B cell (primary cell): Measurements from ENCODE around the gene NCOA5. TPM values are rescaled to one million over a fixed set of nuclear protein-coding genes. Genes with fewer than 3 reads are reported as not detected.

ENCODE experiments used
- ATAC-seq: fragments of 200-7000 bp; cut with Tn5 transposase; one replicate; pipeline ENCODE4 v1.10.0; 2021; ENCODE audit warnings: low read depth, mild to moderate bottlenecking, moderate number of reproducible peaks, moderate library complexity
- CTCF ChIA-PET: fragments of 350-600 bp; sonication (Branson Sonifier 250); formaldehyde crosslinking; loops from one replicate; lab custom pipeline; 2021; ENCODE audit warnings: antibody characterized with exemption, inconsistent platforms; lab: Charles Lee
- POLR2A ChIA-PET: fragments of 350-600 bp; sonication (Branson Sonifier 250); formaldehyde crosslinking; loops from one replicate; lab custom pipeline; 2021; ENCODE audit warnings: antibody characterized with exemption; lab: Charles Lee
- DNase-seq: peaks from one replicate; pipeline ENCODE4 v3.0.0; 2013
- H2AFZ ChIP-seq: 2 replicates; pipeline ENCODE4 v1.6.1; 2012; ENCODE audit warnings: mild to moderate bottlenecking, low read depth, low read length; ENCODE audit not compliant: insufficient read depth, poor library complexity, severe bottlenecking
- H3K27ac ChIP-seq, 2 donors: 1 replicate in 1 of 2; 2 replicates in 1 of 2; pipeline ENCODE4 v1.5.1; 2012 to 2013; ENCODE audit warnings: low read length in 2 of 2, mild to moderate bottlenecking in 2 of 2, moderate library complexity in 1 of 2
- H3K27me3 ChIP-seq, 4 experiments: fragments of 200-600 bp in 1 of 4; sonication (generic) in 1 of 4; replicated peaks in 1 of 4; 1 replicate in 2 of 4; 2 replicates in 2 of 4; pipeline versions ENCODE4 v1.6.1 to v1.7.0; 2013 to 2016; ENCODE audit warnings: low read length in 3 of 4, mild to moderate bottlenecking in 2 of 4, mixed read lengths in 1 of 4, moderate library complexity in 1 of 4; ENCODE audit not compliant: insufficient read depth in 4 of 4, control insufficient read depth in 3 of 4; ENCODE audit errors: control extremely low read depth in 1 of 4
- H3K36me3 ChIP-seq, 2 experiments: replicated peaks in 1 of 2; 1 replicate in 1 of 2; 2 replicates in 1 of 2; pipeline versions ENCODE4 v1.6.1 to v1.7.1; 2013; ENCODE audit warnings: low read length in 1 of 2; ENCODE audit not compliant: insufficient read depth in 2 of 2, control insufficient read depth in 1 of 2; ENCODE audit errors: control extremely low read depth in 1 of 2, extremely low read depth in 1 of 2
- H3K4me1 ChIP-seq, 2 donors: fragments of 200-600 bp in 1 of 2; sonication (generic) in 1 of 2; 1 replicate in 1 of 2; 2 replicates in 1 of 2; pipeline versions ENCODE4 v1.5.1 to v1.6.1; 2013 to 2017; ENCODE audit warnings: low read length in 2 of 2; ENCODE audit not compliant: control insufficient read depth in 2 of 2, insufficient read depth in 2 of 2
- H3K4me2 ChIP-seq: replicated peaks from 2 replicates; pipeline ENCODE3; 2012; ENCODE audit warnings: mild to moderate bottlenecking, low read depth, low read length; ENCODE audit not compliant: poor library complexity, severe bottlenecking
- H3K4me3 ChIP-seq, 5 experiments: fragments of 200-600 bp in 1 of 5; sonication (generic) in 1 of 5; 1 replicate in 3 of 5; 2 replicates in 2 of 5; pipeline versions ENCODE4 v1.5.1 to v1.7.0; 2011 to 2016; ENCODE audit warnings: low read length in 4 of 5, mild to moderate bottlenecking in 4 of 5, low read depth in 2 of 5, control low read depth in 1 of 5, moderate library complexity in 1 of 5; ENCODE audit not compliant: insufficient read depth in 1 of 5; ENCODE audit errors: control extremely low read depth in 1 of 5, extremely low read depth in 1 of 5
- H3K79me2 ChIP-seq: fragments of 200-600 bp; sonication (generic); one replicate; pipeline ENCODE4 v1.6.0; 2016; ENCODE audit warnings: low read length; ENCODE audit not compliant: control insufficient read depth, insufficient read depth
- H3K9ac ChIP-seq: fragments of 200-600 bp; sonication (generic); 2 replicates; pipeline ENCODE4 v1.6.1; 2017; ENCODE audit warnings: mild to moderate bottlenecking, low read length, moderate library complexity
- H3K9me3 ChIP-seq, 3 donors: one replicate each; pipeline versions ENCODE4 v1.6.1 to v1.7.1; 2013; ENCODE audit warnings: low read length in 2 of 3; ENCODE audit not compliant: control insufficient read depth in 2 of 3, insufficient read depth in 1 of 3; ENCODE audit errors: control extremely low read depth in 1 of 3
- H4K20me1 ChIP-seq: 2 replicates; pipeline ENCODE4 v1.6.0; 2012; ENCODE audit warnings: mild to moderate bottlenecking, low read length; ENCODE audit not compliant: insufficient read depth, control insufficient read depth, poor library complexity, severe bottlenecking
- H3K27ac Mint-ChIP-seq: one replicate; pipeline ENCODE4 v1.8.0; 2021; ENCODE audit warnings: mixed read lengths
- H3K27me3 Mint-ChIP-seq: one replicate; pipeline ENCODE4 v1.8.0; 2021; ENCODE audit warnings: mixed read lengths
- H3K4me1 Mint-ChIP-seq: one replicate; pipeline ENCODE4 v1.8.0; 2021; ENCODE audit warnings: mixed read lengths
- H3K4me3 Mint-ChIP-seq: one replicate; pipeline ENCODE4 v1.8.0; 2021; ENCODE audit warnings: mixed read lengths
- H3K9me3 Mint-ChIP-seq: one replicate; pipeline ENCODE4 v1.8.0; 2022; ENCODE audit warnings: mixed read lengths; ENCODE audit not compliant: insufficient read depth
- EZH2 ChIP-seq: IDR thresholded peaks from 2 replicates; pipeline ENCODE4 v1.6.1; 2012; ENCODE audit warnings: borderline replicate concordance, low read depth, mild to moderate bottlenecking, moderate library complexity, low read length; ENCODE audit not compliant: insufficient read depth, poor library complexity, severe bottlenecking
- WGBS: methylation state at CpG from one replicate; pipeline ENCODE4 v1.1.5; 2013; ENCODE audit warnings: missing lambda C conversion rate; ENCODE audit not compliant: insufficient coverage; 5-methylcytosine and 5-hydroxymethylcytosine counted together
- intact Hi-C: fragments of 100-400 bp; cut with micrococcal nuclease; formaldehyde crosslinking; loops from one replicate; pipeline ENCODE4 v1.10.0; 2022
- polyA plus RNA-seq: library from polyadenylated mRNA; depleted of rRNA; stranded (reverse); fragments of >200 nt; gene quantifications from 2 replicates; pipeline ENCODE4 v1.2.3, GENCODE V29; 2012
- total RNA-seq, 2 donors: library from RNA; stranded (reverse); fragments of 120-200 nt in 1 of 2; gene quantifications; 1 replicate in 1 of 2; 2 replicates in 1 of 2; pipeline versions ENCODE4 v1.2.3 to v1.2.4, GENCODE V29; 2013 to 2022
- TF ChIP-seq, protein P1 (sequence below): fragments of 200-600 bp; IDR thresholded peaks from one replicate; pipeline ENCODE4 v1.8.0; 2022; ENCODE audit warnings: antibody characterized with exemption, mild to moderate bottlenecking

The NCOA5 gene
- total and polyA plus RNA-seq, 2 donors (not counting 1 experiment from before 2014, with no cell fraction given), result 26.0 to 41.6 TPM

GRCh38 chr20:46060301-46060881 is 29.4 kb downstream of the NCOA5 start:
- H3K4me1 Mint-ChIP-seq, result peaks cover 41% of the 10 kb centered on the region

More at GRCh38 chr20:46060301-46060881, 29.4 kb downstream of the NCOA5 start:
- H3K27me3 Mint-ChIP-seq, result peaks cover 27% of the 10 kb centered on the region
- TF ChIP-seq, protein P1, sequence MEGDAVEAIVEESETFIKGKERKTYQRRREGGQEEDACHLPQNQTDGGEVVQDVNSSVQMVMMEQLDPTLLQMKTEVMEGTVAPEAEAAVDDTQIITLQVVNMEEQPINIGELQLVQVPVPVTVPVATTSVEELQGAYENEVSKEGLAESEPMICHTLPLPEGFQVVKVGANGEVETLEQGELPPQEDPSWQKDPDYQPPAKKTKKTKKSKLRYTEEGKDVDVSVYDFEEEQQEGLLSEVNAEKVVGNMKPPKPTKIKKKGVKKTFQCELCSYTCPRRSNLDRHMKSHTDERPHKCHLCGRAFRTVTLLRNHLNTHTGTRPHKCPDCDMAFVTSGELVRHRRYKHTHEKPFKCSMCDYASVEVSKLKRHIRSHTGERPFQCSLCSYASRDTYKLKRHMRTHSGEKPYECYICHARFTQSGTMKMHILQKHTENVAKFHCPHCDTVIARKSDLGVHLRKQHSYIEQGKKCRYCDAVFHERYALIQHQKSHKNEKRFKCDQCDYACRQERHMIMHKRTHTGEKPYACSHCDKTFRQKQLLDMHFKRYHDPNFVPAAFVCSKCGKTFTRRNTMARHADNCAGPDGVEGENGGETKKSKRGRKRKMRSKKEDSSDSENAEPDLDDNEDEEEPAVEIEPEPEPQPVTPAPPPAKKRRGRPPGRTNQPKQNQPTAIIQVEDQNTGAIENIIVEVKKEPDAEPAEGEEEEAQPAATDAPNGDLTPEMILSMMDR, result no peak
- no peak for TF ChIP-seq EZH2
- Histone ChIP-seq H3K4me2 (peak overlapping the region; percentile 50), H3K79me2 (no peaks in the 10 kb centered on the region), H3K27ac (no peak overlapping the region), H3K36me3 (peaks cover 0 to 46% of the 10 kb centered on the region in 2 experiments), H3K27me3 (peaks cover 0 to 42% (median 9%) of the 10 kb centered on the region in 4 experiments), H3K9me3 (peaks cover 0 to 26% (median 0%) of the 10 kb centered on the region in 3 donors), H3K9ac (peak overlapping the region; percentile 17), H4K20me1 (peaks cover 83% of the 10 kb centered on the region), H3K4me3 (no peak overlapping the region), H2AFZ (no peak overlapping the region), H3K4me1 (peaks cover 39 to 44% of the 10 kb centered on the region in 2 donors)
- intact Hi-C loops, result loop anchor here (1.0 kb wide), 1 partner anchor 346 kb away; the partner anchor contains the start of gene ELMO2
- ChIA-PET POLR2A (no interaction called here), CTCF (interaction anchor here (0.7 to 1.9 kb wide), 3 partner anchors 38 to 68 kb away, joined by 3 to 6 read pairs (median 3); no protein-coding TSS in a partner anchor)
- WGBS, result no CpG with 5 or more reads among the region's 2 CpGs
- DNase-seq (peak; percentile 28), ATAC-seq (no peak)
- no peak overlapping the region for H3K27ac Mint-ChIP-seq
- H3K4me3 Mint-ChIP-seq, result peak overlapping the region; percentile 33
- no peaks in the 10 kb centered on the region for H3K9me3 Mint-ChIP-seq
